ENCODE data around the gene AJAP1. TPM values are rescaled to one million over a fixed set of nuclear protein-coding genes. Genes with fewer than 3 reads are reported as not detected.

Gene AJAP1
- total and polyA plus RNA-seq, 2 experiments from 2014 or later: not detected

- no peak overlapping the region for H2AFZ ChIP-seq
- H4K20me1 ChIP-seq (replicated peaks; ENCODE audit: insufficient read depth): no peaks in the 10 kb centered on the region
- no peak overlapping the region for H3K4me3 ChIP-seq
- Mint-ChIP-seq H3K36me3 (ENCODE audit: low read depth) (peaks cover 35% of the 10 kb centered on the region), H3K9me3 (peaks cover 27% of the 10 kb centered on the region), H3K4me3 (no peak overlapping the region), H3K4me1 (no peaks in the 10 kb centered on the region), H3K27me3 (ENCODE audit: insufficient read depth, low read depth, poor library complexity) (peaks cover 12% of the 10 kb centered on the region), H3K27ac (no peak overlapping the region)
- H3K36me3 ChIP-seq (ENCODE audit: insufficient read depth): no peaks in the 10 kb centered on the region
- TF ChIP-seq ZNF331 (CRISPR knock-in tag; IDR thresholded peaks at IDR 0.05; ENCODE audit: low read depth): no peak
- TF ChIP-seq, protein P1, sequence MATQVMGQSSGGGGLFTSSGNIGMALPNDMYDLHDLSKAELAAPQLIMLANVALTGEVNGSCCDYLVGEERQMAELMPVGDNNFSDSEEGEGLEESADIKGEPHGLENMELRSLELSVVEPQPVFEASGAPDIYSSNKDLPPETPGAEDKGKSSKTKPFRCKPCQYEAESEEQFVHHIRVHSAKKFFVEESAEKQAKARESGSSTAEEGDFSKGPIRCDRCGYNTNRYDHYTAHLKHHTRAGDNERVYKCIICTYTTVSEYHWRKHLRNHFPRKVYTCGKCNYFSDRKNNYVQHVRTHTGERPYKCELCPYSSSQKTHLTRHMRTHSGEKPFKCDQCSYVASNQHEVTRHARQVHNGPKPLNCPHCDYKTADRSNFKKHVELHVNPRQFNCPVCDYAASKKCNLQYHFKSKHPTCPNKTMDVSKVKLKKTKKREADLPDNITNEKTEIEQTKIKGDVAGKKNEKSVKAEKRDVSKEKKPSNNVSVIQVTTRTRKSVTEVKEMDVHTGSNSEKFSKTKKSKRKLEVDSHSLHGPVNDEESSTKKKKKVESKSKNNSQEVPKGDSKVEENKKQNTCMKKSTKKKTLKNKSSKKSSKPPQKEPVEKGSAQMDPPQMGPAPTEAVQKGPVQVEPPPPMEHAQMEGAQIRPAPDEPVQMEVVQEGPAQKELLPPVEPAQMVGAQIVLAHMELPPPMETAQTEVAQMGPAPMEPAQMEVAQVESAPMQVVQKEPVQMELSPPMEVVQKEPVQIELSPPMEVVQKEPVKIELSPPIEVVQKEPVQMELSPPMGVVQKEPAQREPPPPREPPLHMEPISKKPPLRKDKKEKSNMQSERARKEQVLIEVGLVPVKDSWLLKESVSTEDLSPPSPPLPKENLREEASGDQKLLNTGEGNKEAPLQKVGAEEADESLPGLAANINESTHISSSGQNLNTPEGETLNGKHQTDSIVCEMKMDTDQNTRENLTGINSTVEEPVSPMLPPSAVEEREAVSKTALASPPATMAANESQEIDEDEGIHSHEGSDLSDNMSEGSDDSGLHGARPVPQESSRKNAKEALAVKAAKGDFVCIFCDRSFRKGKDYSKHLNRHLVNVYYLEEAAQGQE (IDR thresholded peaks at IDR 0.05; ENCODE audit: unreplicated experiment): no peak
- no peak for TF ChIP-seq CREB1 (CRISPR knock-in tag; IDR thresholded peaks at IDR 0.05; ENCODE audit: low read depth)
- no peak for TF ChIP-seq POLR2AphosphoS5 (IDR thresholded peaks at IDR 0.05; ENCODE audit: low read depth)
- no peak for TF ChIP-seq CTCF (conservative IDR thresholded peaks at IDR 0.05; ENCODE audit: low read depth in 2 of 2)
- no peak for TF ChIP-seq JUNB (IDR thresholded peaks at IDR 0.05; ENCODE audit: unreplicated experiment)
- no peak for TF ChIP-seq EZH2phosphoT487 (IDR thresholded peaks at IDR 0.05; ENCODE audit: unreplicated experiment)
- TF ChIP-seq, protein P2, sequence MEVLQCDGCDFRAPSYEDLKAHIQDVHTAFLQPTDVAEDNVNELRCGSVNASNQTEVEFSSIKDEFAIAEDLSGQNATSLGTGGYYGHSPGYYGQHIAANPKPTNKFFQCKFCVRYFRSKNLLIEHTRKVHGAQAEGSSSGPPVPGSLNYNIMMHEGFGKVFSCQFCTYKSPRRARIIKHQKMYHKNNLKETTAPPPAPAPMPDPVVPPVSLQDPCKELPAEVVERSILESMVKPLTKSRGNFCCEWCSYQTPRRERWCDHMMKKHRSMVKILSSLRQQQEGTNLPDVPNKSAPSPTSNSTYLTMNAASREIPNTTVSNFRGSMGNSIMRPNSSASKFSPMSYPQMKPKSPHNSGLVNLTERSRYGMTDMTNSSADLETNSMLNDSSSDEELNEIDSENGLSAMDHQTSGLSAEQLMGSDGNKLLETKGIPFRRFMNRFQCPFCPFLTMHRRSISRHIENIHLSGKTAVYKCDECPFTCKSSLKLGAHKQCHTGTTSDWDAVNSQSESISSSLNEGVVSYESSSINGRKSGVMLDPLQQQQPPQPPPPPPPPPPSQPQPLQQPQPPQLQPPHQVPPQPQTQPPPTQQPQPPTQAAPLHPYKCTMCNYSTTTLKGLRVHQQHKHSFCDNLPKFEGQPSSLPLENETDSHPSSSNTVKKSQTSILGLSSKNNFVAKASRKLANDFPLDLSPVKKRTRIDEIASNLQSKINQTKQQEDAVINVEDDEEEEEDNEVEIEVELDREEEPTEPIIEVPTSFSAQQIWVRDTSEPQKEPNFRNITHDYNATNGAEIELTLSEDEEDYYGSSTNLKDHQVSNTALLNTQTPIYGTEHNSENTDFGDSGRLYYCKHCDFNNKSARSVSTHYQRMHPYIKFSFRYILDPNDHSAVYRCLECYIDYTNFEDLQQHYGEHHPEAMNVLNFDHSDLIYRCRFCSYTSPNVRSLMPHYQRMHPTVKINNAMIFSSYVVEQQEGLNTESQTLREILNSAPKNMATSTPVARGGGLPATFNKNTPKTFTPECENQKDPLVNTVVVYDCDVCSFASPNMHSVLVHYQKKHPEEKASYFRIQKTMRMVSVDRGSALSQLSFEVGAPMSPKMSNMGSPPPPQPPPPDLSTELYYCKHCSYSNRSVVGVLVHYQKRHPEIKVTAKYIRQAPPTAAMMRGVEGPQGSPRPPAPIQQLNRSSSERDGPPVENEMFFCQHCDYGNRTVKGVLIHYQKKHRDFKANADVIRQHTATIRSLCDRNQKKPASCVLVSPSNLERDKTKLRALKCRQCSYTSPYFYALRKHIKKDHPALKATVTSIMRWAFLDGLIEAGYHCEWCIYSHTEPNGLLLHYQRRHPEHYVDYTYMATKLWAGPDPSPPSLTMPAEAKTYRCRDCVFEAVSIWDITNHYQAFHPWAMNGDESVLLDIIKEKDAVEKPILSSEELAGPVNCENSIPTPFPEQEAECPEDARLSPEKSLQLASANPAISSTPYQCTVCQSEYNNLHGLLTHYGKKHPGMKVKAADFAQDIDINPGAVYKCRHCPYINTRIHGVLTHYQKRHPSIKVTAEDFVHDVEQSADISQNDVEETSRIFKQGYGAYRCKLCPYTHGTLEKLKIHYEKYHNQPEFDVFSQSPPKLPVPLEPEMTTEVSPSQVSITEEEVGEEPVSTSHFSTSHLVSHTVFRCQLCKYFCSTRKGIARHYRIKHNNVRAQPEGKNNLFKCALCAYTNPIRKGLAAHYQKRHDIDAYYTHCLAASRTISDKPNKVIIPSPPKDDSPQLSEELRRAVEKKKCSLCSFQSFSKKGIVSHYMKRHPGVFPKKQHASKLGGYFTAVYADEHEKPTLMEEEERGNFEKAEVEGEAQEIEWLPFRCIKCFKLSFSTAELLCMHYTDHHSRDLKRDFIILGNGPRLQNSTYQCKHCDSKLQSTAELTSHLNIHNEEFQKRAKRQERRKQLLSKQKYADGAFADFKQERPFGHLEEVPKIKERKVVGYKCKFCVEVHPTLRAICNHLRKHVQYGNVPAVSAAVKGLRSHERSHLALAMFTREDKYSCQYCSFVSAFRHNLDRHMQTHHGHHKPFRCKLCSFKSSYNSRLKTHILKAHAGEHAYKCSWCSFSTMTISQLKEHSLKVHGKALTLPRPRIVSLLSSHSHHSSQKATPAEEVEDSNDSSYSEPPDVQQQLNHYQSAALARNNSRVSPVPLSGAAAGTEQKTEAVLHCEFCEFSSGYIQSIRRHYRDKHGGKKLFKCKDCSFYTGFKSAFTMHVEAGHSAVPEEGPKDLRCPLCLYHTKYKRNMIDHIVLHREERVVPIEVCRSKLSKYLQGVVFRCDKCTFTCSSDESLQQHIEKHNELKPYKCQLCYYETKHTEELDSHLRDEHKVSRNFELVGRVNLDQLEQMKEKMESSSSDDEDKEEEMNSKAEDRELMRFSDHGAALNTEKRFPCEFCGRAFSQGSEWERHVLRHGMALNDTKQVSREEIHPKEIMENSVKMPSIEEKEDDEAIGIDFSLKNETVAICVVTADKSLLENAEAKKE (CRISPR knock-in tag; IDR thresholded peaks at IDR 0.05): no peak
- no peak overlapping the region for H3K27ac ChIP-seq (ENCODE audit: low read depth)
- H3K4me2 ChIP-seq: no peak overlapping the region
- no peaks in the 10 kb centered on the region for H3K9me2 ChIP-seq (ENCODE audit: insufficient read depth)
- H3K79me2 ChIP-seq (replicated peaks; ENCODE audit: insufficient read depth): no peaks in the 10 kb centered on the region
- no peaks in the 10 kb centered on the region for H3K4me1 ChIP-seq (ENCODE audit: insufficient read depth)
- DNase-seq (ENCODE audit: low spot score) (no peak), ATAC-seq (no peak)
- no peaks in the 10 kb centered on the region for H3F3A ChIP-seq (replicated peaks; ENCODE audit: low read depth)
- no peaks in the 10 kb centered on the region for H3K27me3 ChIP-seq (ENCODE audit: insufficient read depth)
These were observed 15.9 kb downstream of the AJAP1 start for GRCh38 chr1:4670265-4670664.

All from GM23338 (cell line).